SHP77 (cell line): ENCODE data around the gene MAP3K10.

Experiments
- DNase-seq, 2 experiments: peaks; one replicate each; lab custom pipeline; 2025; lab: John Stamatoyannopoulos, UW

Gene MAP3K10

DNA sequence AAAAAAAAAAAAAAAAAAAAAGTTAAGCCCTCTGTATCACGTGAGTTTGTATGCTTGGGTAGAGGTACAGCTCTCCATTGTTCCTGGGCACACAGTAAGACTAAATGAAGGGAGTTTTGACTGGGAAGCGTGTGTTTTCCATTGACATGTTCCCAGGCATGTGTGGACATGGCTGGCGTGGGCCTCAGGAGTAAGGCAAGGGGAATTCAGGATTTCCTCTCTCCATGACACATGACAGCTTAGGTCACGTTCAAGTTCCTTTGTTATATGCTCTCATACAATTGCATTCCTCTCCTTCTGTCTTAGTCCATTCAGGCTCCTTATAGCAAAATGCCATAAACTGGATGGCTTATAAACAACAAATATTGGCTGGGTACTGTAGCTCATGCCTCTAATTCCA lies 17.1 kb upstream of the MAP3K10 start:
- DNase-seq: no peak

DNA sequence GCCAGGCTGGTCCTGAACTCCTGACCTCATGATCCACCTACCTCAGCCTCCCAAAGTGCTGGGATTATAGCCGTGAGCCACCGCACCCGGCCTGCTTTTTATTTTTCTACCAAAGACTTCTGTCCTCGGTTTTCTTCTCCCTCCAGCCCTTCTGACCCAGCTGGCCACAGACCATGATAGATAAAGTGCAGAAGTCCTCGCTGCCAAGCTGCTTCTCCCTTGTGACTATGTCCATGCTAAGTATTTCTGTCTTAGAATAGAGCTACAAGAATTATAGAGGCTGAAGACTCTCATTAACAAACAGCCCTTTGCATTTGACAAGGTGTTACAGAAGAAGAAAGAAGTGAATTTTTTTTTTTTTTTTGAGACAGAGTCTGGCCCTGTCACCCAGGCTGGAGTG lies 15.4 kb upstream of the MAP3K10 start:
- no peak for DNase-seq

DNA sequence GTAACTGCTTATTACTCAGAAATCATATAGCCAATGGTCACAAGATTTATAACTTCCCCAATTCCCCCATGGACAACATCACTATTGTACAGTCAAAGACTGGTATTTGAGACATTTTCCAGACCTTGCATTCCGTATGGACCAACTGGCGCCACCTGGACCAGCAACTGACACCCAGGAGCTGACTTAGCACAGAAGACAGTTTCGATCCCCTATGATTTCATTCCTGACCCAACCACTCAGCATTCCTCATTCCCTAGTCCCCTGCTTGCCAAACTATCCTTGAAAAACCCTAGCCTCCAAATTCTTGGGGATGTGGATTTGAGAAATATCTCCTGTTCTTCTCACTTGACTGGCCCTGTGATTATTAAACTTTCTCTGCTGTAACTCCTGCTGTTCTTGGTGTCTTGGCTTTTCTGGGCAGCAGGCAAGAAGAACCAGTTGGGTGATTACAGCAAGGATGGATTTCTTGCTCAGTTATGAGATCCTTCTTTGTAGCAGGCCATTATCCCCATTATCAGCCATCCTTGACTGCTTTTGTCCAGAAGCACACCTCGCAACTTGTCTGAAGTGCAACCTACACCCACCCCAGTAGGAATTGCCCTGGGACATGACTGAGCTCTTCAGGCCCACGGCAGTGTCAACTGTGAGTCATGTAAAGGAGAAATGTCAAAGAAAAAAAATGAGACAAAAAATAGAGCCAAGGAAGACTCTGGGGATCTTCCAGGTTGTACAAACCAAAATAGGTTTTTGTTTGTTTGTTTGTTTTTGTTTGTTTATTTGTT lies 13.7 kb upstream of the MAP3K10 start:
- DNase-seq: no peak

DNA sequence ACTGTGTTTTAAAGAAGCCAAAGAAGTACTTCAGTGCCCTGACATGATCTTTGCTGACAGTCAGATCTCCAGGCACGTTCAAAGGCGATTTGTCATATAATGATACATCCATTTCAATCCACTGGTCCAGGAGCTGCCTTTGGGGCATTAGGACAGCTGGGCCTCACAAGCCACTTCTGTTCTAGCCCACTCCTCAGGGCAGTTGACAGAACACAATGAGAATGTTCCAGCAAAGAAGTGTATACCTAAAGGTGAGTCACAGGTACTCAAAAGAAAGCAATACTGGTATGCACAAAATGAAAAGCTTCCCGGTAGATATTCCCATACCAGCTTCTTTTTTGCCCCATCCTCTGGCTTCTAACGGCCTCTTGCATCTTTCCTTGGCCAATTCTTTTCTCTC lies 12.5 kb upstream of the MAP3K10 start:
- no peak for DNase-seq

DNA sequence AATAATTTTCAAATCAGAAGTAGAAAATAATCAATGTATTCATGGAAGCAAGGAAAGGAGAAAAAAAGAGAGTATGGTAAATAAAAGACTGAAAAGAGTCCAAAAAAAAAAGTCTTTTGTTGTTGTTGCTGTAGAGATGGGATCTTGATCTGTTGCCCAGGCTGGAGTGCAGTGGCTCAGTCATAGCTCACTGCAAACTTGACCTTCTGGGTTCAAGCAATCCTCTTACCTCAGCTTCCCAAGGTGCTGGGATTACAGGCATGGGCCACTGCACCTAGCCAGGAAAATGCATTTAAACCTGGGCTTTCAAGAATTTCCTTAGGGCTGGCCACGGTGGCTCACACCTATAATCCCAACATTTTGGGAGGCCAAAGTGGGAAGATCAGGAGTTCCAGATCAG lies 7.0 kb upstream of the MAP3K10 start:
- no peak for DNase-seq

DNA sequence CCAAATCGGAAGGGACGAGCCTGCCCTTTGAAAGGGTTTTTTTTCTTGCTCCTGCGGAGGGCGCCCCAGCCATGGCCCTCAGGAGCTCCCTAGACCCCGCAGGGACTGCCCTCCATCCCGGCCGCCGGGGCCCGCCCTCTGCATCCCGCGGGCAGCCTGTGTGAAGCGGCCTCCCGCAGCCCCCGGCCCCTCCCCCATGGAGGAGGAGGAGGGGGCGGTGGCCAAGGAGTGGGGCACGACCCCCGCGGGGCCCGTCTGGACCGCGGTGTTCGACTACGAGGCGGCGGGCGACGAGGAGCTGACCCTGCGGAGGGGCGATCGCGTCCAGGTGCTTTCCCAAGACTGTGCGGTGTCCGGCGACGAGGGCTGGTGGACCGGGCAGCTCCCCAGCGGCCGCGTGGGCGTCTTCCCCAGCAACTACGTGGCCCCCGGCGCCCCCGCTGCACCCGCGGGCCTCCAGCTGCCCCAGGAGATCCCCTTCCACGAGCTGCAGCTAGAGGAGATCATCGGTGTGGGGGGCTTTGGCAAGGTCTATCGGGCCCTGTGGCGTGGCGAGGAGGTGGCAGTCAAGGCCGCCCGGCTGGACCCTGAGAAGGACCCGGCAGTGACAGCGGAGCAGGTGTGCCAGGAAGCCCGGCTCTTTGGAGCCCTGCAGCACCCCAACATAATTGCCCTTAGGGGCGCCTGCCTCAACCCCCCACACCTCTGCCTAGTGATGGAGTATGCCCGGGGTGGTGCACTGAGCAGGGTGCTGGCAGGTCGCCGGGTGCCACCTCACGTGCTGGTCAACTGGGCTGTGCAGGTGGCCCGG lies 815 bp downstream of the MAP3K10 start:
- DNase-seq: peak; percentile 27 to 50

DNA sequence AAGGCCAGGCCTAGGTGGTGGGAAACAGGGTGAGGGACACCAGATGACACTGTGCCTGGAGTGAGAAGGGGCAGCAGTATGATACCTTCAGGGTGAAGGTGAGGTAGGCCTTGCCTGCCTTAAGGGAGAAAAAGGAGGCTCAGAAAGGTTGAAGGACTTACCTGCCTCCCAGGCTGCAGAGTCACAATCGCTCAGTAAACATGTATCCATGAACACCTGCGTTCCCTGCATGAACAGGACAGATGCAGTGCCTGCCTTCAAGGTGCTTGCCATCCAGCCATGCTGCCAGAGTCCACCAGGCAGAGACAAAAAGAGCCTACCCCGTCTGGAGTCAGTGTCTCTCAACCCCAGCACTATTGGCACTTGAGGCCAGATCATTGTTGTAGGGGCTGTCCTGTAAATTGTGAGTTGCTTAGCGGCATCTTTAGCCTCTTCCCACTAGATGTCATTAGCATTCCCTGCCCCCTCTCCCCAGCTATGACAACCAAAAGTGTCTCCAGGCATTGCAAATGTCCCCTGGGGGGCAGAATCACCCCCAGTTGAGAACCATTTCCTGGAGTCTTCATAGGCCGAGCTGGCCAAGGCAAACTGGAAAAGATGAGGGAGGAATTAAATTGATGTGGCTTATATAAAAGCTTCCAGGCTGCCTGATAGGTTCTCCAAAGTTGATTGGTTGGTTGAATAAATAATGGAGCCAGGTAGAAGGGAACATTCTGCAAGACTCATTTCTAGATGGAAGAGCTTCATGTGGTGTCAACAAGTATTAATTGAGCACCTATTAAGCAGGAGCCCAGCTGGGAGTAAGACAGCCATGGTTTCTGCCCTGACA lies 1.7 kb downstream of the MAP3K10 start:
- no peak for DNase-seq

DNA sequence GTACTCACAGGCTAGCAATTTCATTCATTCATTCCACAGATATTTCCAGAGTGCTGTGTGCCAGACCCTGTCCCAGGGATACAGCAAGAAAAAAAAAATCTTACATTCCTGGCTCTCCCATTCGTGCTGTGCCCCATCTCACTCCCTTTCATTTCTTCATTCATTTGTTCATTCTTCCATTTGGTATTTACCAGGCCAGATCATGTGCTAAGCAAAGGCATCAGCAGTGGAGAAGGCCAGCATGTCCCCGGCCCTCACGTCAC lies 2.3 kb downstream of the MAP3K10 start:
- no peak for DNase-seq

DNA sequence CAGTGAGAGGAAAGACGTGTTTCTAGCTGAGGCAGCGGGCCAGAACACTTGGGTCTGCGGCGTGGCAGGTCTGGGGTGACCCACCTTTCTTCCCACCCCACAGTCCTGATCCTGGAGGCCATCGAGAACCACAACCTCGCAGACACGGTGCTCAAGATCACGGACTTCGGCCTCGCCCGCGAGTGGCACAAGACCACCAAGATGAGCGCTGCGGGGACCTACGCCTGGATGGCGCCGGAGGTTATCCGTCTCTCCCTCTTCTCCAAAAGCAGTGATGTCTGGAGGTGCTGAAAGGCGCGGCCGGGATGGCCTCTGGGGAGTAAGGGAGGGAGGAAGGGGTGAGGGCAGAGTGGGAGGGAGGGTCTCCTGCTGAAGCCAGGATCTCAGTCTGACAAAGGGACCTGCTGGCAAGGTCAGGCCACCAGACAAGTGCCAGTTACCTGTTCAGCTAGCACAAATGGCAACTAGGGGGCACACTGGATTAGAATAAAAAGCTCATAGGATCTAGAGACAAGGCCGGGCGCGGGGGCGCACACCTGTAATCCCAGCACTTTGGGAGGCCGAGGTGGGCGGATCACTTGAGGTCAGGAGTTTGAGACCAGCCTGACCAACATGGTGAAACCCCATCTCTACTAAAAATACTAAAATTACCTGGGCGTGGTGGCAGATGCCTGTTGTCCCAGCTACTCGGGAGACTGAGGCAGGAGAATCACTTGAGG lies 7.2 kb downstream of the MAP3K10 start:
- DNase-seq: no peak

DNA sequence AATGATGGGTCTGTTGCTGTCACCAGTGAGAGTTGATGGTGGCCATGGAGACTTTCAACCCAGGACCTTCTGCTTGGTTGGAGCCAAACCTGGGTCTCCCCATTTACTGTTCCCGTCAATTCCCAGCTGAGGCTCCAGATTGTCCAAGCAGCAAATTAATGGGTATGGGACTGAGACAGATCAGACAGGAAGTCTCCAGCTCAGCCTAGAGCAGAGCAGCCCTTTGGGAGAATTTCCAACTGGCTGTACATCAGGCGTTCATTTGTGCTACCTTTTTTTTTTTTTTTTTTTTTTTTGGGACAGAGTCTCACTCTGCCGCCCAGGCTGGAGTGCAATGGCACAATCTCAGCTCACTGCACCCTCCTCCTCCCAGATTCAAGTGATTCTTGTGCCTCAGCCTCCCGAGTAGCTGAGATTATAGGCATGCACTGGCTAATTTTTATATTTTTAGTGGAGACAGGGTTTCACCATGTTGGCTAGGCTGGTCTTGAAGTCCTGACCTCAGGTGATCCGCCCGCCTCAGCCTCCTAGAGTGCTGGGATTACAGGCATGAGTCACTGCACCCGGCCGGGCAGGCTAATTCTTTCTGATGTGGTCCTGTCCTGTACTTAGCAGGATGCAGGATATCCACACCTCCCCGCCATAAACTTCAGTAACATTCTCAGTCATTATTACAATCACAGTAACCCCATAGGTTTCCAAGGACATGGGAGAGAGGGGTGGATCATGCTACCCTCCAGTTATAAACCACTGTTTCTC lies 9.3 kb downstream of the MAP3K10 start:
- no peak for DNase-seq

DNA sequence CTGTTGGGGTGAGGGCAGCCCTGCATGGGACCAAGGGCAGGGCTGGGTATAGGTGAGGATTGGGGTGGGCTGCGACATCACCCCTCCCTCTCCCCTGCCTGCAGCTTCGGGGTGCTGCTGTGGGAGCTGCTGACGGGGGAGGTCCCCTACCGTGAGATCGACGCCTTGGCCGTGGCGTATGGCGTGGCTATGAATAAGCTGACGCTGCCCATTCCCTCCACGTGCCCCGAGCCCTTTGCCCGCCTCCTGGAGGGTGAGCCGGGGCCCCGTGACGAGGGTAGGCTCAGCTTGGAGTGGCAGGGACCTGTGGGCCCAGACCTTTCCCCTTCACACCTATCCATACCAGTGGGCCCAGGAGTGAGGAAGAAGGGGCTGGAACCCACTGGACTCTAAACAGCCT lies 13.2 kb downstream of the MAP3K10 start:
- no peak for DNase-seq

DNA sequence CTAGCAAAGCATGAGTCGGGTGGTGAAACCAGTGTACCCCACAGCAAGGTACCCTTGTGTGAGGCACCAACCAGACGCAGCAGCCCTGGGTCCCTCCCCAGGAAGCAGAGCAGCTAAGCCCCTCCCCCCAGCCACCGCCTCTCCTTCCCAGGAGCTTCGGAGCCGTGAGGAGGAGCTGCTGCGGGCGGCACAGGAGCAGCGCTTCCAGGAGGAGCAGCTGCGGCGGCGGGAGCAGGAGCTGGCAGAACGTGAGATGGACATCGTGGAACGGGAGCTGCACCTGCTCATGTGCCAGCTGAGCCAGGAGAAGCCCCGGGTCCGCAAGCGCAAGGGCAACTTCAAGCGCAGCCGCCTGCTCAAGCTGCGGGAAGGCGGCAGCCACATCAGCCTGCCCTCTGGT lies 14.5 kb downstream of the MAP3K10 start:
- no peak for DNase-seq

DNA sequence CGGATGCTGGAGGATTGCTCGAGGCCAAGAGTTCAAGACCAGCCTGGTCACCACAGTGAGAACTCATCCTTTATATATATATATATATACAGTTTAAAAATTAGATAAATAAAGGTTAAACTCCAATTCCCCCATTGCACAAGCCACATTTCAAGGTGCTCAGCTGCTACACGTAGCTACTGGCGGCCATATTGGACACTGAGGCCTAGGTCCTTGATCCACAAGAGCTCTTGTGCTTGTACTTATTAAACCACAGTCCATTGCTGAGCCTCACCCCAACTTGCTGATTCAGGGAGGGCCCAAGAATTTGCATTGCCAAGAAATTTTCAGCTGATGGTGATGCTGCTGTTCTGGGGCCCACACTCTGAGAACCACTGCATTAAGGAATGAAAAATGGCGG lies 17.4 kb downstream of the MAP3K10 start:
- no peak for DNase-seq

DNA sequence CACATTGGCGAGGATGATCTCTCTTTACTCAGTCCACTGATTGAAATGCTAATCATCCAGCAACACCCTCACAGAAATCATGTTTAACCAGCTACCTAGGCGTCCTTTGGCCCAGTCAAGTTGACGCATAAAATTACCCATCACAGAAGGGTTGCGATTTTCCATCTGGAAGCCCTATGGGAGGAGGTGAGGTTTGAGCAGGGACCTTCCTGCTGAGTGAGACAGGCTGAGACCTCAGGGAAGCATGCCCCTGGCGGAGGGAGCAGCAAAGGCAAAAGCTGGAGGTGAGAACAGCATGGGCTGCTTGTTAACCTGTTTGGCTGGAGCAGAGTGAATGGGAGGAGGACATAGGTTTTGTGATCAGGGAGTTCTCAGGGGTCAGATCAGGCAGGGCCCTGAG lies 19.7 kb downstream of the MAP3K10 start:
- DNase-seq: no peak

DNA sequence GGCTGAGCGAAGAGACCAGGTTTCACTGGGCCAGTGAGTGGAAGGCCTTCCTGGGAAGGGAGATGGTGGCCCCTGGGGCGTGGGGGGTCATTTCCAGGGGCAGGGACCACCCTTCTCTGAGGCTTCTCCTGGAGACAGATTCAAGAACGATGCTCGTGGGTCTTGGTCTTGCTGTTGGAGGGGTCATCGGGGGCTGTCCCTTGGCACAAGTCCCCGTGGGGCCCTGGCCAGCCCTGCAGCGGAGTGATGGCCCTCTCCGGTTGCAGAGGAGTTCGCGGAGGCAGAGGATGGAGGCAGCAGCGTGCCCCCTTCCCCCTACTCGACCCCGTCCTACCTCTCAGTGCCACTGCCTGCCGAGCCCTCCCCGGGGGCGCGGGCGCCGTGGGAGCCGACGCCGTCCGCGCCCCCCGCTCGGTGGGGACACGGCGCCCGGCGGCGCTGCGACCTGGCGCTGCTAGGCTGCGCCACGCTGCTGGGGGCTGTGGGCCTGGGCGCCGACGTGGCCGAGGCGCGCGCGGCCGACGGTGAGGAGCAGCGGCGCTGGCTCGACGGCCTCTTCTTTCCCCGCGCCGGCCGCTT lies 22.1 kb downstream of the MAP3K10 start:
- no peak for DNase-seq

DNA sequence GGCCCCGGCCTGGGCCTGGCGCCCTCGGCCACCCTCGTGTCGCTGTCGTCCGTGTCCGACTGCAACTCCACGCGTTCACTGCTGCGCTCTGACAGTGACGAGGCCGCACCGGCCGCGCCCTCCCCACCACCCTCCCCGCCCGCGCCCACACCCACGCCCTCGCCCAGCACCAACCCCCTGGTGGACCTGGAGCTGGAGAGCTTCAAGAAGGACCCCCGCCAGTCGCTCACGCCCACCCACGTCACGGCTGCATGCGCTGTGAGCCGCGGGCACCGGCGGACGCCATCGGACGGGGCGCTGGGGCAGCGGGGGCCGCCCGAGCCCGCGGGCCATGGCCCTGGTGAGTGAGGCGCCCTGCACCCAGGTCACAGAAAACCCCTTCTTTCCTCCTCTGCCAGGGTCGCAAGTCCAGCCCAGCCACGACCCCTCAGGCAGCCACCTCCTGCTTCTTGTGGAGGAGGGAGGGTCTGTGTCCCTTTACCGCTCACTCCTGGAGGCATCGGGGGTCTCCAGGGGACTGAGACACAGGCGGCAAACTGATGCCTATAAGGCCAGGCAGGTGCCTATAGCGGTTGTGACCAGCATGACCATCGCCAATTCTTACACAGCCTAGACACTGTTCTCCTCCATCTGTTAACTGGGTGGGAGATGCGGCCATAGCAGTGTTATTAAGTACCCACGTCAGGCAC lies 22.8 kb downstream of the MAP3K10 start:
- DNase-seq: no peak

DNA sequence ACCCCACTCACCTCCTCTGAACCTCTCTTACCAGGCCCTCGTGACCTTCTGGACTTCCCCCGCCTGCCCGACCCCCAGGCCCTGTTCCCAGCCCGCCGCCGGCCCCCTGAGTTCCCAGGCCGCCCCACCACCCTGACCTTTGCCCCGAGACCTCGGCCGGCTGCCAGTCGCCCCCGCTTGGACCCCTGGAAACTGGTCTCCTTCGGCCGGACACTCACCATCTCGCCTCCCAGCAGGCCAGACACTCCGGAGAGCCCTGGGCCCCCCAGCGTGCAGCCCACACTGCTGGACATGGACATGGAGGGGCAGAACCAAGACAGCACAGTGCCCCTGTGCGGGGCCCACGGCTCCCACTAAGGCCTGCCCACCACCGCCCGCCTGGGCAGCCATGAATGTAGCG lies 23.7 kb downstream of the MAP3K10 start:
- DNase-seq: no peak

DNA sequence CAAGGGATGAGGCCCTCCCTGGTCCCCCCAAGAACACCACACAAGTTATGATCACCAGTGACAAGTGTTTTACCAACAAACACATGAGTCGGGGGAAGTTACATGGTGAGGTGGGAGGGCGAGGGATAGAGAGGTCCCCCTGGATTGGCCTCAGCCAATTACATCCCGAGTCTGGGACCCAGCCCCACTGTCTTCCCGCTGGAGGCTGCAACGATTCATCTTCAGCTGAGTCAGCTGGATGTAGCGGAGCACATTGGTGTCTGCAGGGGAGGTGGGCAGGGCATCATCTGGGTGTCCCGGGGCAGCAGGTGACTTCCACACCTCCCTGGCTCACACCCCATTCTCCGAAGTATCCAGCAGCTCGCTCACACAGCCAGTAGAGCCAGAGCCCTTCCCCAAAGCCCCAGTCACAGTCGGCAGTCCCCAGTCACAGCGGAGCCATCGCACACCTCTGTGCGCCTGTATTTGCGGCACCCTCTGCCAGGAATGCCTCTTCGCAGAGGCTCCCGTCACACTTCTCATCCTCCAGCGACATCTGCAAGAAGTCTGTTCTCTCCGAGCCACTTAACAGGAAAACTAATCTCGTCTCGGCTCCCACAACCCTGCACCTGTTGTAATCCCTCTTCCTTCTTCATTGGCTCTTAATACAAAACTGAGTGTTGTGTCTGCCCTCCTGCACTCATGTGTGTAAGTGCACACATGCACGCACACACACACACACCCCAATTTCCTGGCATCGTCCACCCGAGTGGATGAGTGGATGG lies 25.0 kb downstream of the MAP3K10 start:
- DNase-seq: no peak

DNA sequence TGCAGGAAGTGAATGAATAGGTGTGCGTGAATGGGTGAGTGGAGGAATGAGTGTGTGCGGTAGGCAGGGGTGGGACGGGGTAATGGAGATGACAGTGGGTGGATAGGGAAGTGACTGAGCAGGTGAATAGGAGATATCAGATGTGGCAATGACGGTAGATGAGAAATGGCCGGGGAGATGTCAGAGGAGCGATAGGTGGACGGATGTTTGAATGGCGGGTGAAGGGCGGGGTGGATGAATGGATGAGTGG lies 25.5 kb downstream of the MAP3K10 start:
- DNase-seq: no peak
